GM12874 (cell line): Measurements from ENCODE around the gene POLRMT.

Source experiments
- CTCF ChIP-seq: IDR thresholded peaks from 2 replicates; pipeline ENCODE4 v1.5.1; 2011; ENCODE audit warnings: low read depth, mild to moderate bottlenecking, control low read depth, low read length, moderate library complexity; ENCODE audit not compliant: insufficient read depth

The POLRMT gene

DNA sequence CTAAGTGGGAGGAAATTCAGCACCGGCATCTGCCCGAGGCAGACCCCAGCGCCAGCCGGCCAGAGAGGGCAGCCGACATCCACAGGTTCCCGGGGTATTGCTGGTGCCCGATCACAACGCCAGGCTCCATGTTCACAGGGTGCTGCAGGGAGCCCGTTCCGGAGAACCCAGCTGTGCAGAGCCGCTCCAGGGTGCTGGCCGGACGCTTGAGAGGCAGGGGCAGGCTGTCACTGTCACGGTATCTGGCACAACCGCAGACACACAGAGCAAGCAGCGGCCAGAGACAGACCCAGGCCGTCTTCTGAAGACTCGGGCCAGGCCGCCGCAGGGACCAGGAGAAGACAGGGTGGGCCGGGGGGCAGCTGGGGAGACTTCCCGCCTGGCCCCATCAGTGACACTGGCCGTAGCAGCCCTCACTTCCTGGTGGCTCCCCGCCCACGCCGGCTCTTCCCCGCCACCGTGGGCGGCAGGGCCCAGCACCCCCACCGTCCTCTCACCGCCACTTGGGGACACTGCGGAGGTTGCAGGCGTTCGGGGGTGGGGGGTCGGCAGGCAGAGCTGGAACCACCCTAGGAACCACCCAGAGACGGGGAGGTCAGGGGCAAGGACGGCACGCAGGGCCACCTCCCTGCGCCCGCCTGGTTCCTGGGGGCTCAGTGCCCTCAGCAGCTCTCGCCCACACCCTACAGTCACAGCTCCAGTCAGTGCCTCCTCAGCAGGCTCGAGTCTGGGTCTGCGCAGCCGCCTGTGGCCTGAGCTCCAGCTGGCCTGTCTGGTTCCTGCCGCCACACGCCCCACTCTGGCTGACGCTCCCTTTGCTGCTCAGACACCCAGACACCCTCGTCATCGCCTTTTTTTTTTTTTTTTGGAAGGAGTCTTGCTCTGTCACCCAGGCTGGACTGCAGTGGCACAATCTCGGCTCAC is 25.8 kb upstream of the POLRMT start:
- no peak for TF ChIP-seq CTCF

DNA sequence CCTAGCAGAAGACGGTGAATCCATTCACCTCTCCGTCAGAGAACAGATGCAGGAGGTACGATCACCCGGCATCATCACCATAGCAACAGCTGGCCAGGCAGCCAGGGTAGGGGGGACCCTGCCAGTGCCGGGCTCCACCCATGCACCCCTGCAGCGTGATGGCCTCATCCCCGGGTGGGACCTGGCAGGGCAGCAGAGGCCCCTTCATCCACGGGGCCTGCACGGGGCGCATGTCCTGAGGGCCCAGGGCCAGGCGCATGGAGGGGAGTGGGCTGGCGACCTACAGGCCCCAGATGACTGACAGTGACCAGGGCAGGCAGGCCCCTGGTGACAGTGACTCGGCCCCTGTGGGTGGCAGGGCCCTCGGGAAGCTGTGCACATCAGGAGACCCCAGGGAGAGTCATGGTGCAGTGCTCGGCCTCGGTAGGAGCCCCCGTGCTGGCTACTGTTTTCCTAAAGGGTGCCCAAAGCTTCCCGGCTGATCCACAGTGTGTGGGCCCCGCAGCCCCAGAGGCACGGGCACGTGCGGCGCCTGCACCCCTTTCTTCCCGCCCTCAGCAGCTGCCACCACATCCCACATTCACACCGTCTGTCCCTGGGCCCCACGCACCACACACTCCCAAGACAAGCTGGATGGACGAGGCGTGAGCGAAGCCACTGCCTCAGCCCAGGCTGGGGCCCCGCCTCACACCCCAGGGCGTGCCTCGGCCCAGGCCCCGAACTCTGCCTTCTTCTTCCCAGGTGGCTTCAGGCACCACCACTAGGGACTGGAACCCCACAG is 24.9 kb upstream of the POLRMT start:
- no peak for TF ChIP-seq CTCF

GRCh38 chr19:657611-658010 is 24.3 kb upstream of the POLRMT start:
- TF ChIP-seq CTCF: no peak

DNA sequence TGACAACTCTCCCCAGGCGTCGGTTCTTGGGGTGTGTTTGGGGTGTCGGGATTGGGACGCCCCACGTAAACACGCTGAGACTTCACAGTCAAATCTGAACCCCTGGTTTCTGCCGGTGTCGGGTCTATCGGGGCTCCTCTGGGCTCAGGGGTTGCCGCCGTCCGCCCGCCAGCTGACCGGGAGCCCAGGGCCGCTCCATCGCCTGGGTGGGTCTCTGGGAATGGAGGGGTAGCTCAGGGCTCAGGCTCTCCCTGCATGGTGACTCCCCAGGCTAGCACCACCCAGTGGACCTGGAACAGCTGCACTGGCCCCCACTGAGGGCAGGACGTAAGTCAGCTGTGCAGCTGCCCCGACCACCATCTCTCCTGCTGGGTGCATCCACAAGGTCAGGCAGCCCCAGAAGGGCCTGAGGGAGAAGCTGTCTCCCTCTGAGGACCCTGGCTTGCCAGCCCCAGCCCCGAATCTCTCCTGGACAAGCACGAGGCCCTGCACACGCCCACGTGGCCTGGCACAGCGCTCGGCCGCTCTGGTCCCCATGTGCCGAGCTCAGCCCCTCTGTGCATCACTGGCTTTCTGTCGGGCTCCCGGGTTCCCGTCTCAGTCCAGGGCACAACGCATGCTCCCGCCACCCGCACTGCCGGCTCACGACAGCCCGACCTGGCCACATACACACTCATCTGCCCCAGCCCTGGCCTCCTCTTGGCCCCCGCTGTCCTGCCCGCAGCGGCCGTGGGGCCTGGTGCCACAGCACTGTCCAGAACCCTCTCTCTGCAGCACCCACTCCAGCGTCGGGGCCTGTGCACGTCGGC is 23.6 kb upstream of the POLRMT start:
- TF ChIP-seq CTCF: no peak

DNA sequence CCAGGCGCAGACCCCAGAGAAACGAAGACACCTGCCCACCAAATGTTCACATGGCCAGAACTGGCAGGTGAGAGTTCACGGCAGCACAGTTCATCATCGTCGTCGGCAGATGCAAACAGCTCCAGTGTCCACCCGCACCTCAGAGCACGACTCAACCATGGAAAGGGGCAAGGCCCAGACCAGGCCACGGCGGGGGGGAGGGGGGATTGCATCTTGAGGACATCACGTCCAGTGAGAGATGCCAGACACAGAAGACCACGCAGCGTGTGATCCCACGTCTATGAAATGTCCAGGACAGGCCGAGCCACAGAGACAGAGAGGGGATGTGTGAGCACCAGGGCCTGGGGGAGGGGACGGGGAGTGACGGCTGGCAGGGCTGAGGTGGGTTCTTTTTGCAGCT is 22.4 kb upstream of the POLRMT start:
- TF ChIP-seq CTCF: no peak

- no peak for TF ChIP-seq CTCF
Observed at GRCh38 chr19:653425-653824, 20.1 kb upstream of the POLRMT start.
